Endothelial cell of umbilical vein (primary cell): ENCODE measurements around the gene AP4S1.

Experiments
- EZH2 ChIP-seq: IDR thresholded peaks from 2 replicates; pipeline ENCODE4 v1.6.1; 2012; ENCODE audit warnings: borderline replicate concordance, low read depth, mild to moderate bottlenecking, moderate library complexity, low read length, inconsistent platforms; ENCODE audit not compliant: severe bottlenecking
- MYC ChIP-seq: IDR thresholded peaks from one replicate; pipeline ENCODE4 v1.6.1; 2011; ENCODE audit warnings: mild to moderate bottlenecking, low read depth, low read length
- POLR2A ChIP-seq: IDR thresholded peaks from 2 replicates; pipeline ENCODE4 v1.6.1; 2012; ENCODE audit warnings: low read depth, mild to moderate bottlenecking, control low read depth, low read length
- POLR2AphosphoS5 ChIP-seq: IDR thresholded peaks from 2 replicates; pipeline ENCODE4 v1.6.1; 2012; ENCODE audit warnings: low read depth, mild to moderate bottlenecking, control low read depth, low read length, moderate library complexity; ENCODE audit not compliant: insufficient read depth
- TF ChIP-seq, protein P1 (sequence below), 2 donors: IDR thresholded peaks; 1 replicate in 1 of 2; 2 replicates in 1 of 2; pipeline ENCODE4 v1.5.1; 2011; ENCODE audit warnings: low read length in 2 of 2, mild to moderate bottlenecking in 2 of 2, moderate library complexity in 2 of 2, control low read depth in 1 of 2, inconsistent platforms in 1 of 2, low read depth in 1 of 2; ENCODE audit not compliant: insufficient read depth in 1 of 2; ENCODE audit errors: extremely low read depth in 1 of 2
- TF ChIP-seq, protein P2 (sequence below): IDR thresholded peaks from 2 replicates; pipeline ENCODE4 v1.6.1; 2011; ENCODE audit not compliant: insufficient read depth, insufficient read length

DNA sequence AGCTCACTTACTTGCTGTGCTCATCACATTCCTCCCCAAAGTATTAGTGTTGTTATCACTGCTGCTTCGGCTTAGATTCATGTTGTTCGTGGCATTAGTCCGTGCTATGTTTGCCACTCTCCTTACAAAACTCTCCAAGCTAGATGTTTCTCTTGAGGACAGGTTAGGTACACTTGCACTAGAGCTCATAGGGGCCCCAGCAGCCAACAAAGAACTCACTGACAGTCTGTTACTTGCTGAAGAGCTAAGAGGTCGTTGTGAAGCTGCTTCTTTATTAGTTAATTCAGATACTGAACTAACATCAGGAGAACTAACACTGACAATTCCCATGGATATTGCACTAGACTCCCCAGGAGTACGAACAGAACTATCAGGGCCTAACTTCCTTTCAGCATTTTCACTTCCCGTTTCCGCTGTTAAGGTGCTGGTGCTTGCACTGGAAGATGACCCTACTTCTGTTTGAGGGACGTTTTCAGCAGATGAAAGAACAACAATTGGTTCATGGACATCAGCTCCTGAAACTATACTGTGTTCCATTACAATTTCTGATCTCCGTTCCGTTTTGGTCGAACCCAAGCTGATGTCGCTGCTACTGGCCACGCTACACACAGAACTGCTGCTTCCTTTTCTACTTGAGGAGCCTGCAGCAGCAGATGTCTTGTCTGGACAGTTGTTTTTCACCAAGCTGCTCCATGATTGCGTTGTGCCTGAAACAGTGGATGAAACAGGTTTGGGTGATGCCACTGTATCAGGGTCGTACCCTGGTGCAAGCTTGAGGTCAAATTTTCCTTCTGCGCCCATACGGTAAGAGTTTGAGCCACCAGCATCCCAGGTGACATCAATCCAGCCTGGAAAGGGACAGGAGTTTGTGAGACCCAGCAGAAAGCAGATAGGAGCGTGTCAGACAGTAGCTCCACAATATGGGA lies 103.4 kb downstream of the AP4S1 start:
- TF ChIP-seq, protein P1, sequence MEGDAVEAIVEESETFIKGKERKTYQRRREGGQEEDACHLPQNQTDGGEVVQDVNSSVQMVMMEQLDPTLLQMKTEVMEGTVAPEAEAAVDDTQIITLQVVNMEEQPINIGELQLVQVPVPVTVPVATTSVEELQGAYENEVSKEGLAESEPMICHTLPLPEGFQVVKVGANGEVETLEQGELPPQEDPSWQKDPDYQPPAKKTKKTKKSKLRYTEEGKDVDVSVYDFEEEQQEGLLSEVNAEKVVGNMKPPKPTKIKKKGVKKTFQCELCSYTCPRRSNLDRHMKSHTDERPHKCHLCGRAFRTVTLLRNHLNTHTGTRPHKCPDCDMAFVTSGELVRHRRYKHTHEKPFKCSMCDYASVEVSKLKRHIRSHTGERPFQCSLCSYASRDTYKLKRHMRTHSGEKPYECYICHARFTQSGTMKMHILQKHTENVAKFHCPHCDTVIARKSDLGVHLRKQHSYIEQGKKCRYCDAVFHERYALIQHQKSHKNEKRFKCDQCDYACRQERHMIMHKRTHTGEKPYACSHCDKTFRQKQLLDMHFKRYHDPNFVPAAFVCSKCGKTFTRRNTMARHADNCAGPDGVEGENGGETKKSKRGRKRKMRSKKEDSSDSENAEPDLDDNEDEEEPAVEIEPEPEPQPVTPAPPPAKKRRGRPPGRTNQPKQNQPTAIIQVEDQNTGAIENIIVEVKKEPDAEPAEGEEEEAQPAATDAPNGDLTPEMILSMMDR (IDR thresholded peaks at IDR 0.05; ENCODE audit: extremely low read depth in 1 of 2, insufficient read depth in 1 of 2, low read depth in 1 of 2, low read length in 2 of 2), result no peak
- TF ChIP-seq POLR2AphosphoS5 (no peak), POLR2A (no peak), MYC (no peak), EZH2 (no peak)
- TF ChIP-seq, protein P2, sequence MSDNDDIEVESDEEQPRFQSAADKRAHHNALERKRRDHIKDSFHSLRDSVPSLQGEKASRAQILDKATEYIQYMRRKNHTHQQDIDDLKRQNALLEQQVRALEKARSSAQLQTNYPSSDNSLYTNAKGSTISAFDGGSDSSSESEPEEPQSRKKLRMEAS, result no peak
